Stomach (tissue), 4 donors: ENCODE results near the gene TPO.

Experiments used
- CTCF ChIP-seq, 7 experiments: fragments of 450-650 bp in 4 of 7; fragments of 200-600 bp in 3 of 7; sonication (generic) in 3 of 7; IDR thresholded peaks; one replicate each; pipeline ENCODE4 v1.5.1; 2016 to 2019; ENCODE audit warnings: antibody characterized with exemption in 7 of 7, control low read depth in 2 of 7, mild to moderate bottlenecking in 1 of 7
- POLR2A ChIP-seq, 4 donors: fragments of 450-650 bp; IDR thresholded peaks; one replicate each; pipeline ENCODE4 v1.6.1; 2016; ENCODE audit warnings: antibody characterized with exemption in 4 of 4, control low read depth in 2 of 4, mild to moderate bottlenecking in 1 of 4, moderate library complexity in 1 of 4
- POLR2AphosphoS5 ChIP-seq, 3 donors: sonication (generic); formaldehyde crosslinking; IDR thresholded peaks; one replicate each; pipeline ENCODE4 v1.6.1; 2016; ENCODE audit warnings: antibody characterized with exemption in 3 of 3

DNA sequence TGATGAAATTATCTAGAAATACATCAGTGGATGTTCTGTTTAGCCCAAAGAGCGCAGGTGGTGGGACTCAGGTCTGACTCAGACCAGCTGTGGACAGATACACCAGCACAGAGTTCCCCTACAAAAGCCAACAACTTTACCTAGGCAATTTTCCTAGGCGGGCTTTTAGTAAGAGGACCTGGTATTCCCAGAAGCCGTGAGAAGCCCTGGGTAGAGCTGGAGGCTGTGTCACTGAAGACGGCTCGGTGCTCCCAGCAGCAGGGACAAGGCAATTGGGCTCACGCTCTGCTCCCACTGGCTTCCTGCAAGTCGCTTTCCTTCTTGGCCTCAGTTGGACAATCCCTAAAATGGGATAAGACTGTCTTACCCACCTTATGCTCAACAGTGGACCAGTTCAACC lies 41.1 kb downstream of the TPO start:
- TF ChIP-seq CTCF (IDR thresholded peaks at IDR 0.05) (no peak), POLR2A (IDR thresholded peaks at IDR 0.05) (no peak), POLR2AphosphoS5 (IDR thresholded peaks at IDR 0.05) (no peak)
